ENCODE data around the gene BCKDK. TPM values are rescaled to one million over a fixed set of nuclear protein-coding genes. Genes with fewer than 3 reads are reported as not detected.

Gene BCKDK
- total RNA-seq, 1 experiment from 2014 or later: 58.3 TPM

GRCh38 chr16:31134091-31134571 is 25.9 kb downstream of the BCKDK start:
- ChIA-PET CTCF (interaction anchor here (0.7 to 2.9 kb wide), 9 partner anchors 8 to 322 kb away, joined by 3 to 16 read pairs (median 5); partner anchors contain the start of genes HSD3B7 and KAT8), POLR2A (interaction anchor here (0.6 to 2.4 kb wide), 7 partner anchors 10 to 82 kb away, joined by 4 to 26 read pairs (median 4); partner anchors contain the start of genes FUS, KAT8, ZNF646 and ZNF668)
- TF ChIP-seq USF2 (CRISPR knock-in tag; IDR thresholded peaks at IDR 0.05) (no peak), NFATC4 (CRISPR knock-in tag; IDR thresholded peaks at IDR 0.05) (no peak)
- Mint-ChIP-seq H3K9me3 (no peaks in the 10 kb centered on the region), H3K27ac (peak overlapping the region; percentile 98), H3K4me3 (peak overlapping the region; percentile 87), H3K27me3 (ENCODE audit: low read depth) (no peaks in the 10 kb centered on the region), H3K36me3 (peaks cover 27% of the 10 kb centered on the region), H3K4me1 (peaks cover 66% of the 10 kb centered on the region)
- ATAC-seq (peak; percentile 8), DNase-seq (ENCODE audit: low spot score) (no peak)

- CTCF ChIA-PET: interaction anchor here (0.8 to 2.9 kb wide), 11 partner anchors 8 to 321 kb away, joined by 3 to 16 read pairs (median 4); partner anchors contain the start of genes HSD3B7 and KAT8
- Mint-ChIP-seq H3K9me3 (no peaks in the 10 kb centered on the region), H3K27ac (peak overlapping the region; percentile 98), H3K4me3 (peak overlapping the region; percentile 87), H3K4me1 (peaks cover 67% of the 10 kb centered on the region), H3K36me3 (peaks cover 27% of the 10 kb centered on the region), H3K27me3 (ENCODE audit: low read depth) (no peaks in the 10 kb centered on the region)
- DNase-seq (ENCODE audit: low spot score): peak; percentile 63
- POLR2A ChIA-PET: interaction anchor here (0.6 to 2.4 kb wide), 10 partner anchors 9 to 319 kb away, joined by 3 to 26 read pairs (median 4); partner anchors contain the start of genes FUS, KAT8, ZNF646 and ZNF668
- ATAC-seq: peak; percentile 56
- TF ChIP-seq ETV6 (CRISPR knock-in tag; IDR thresholded peaks at IDR 0.05) (no peak), ZNF121 (CRISPR knock-in tag; IDR thresholded peaks at IDR 0.05) (peak; percentile 71), HMGXB4 (CRISPR knock-in tag; IDR thresholded peaks at IDR 0.05) (peak; percentile 68; the same call in 1 of the 2 replicates), RELA (CRISPR knock-in tag; IDR thresholded peaks at IDR 0.05; ENCODE audit: borderline replicate concordance) (no peak), TEAD1 (CRISPR knock-in tag; IDR thresholded peaks at IDR 0.05) (no peak), SMAD3 (CRISPR knock-in tag; IDR thresholded peaks at IDR 0.05; ENCODE audit: borderline replicate concordance) (no peak), EMX1 (CRISPR knock-in tag; IDR thresholded peaks at IDR 0.05) (0 out of 2 replicates have a peak, but pooled peaks have one; percentile 41), NFATC4 (CRISPR knock-in tag; IDR thresholded peaks at IDR 0.05) (no peak), USF2 (CRISPR knock-in tag; IDR thresholded peaks at IDR 0.05) (peak; percentile 90), NFE2L1 (CRISPR knock-in tag; IDR thresholded peaks at IDR 0.05) (peak; percentile 55; the same call in 1 of the 2 replicates), GABPB1 (CRISPR knock-in tag; IDR thresholded peaks at IDR 0.05) (peak; percentile 70), ZSCAN18 (CRISPR knock-in tag; IDR thresholded peaks at IDR 0.05) (no peak), ZNF416 (CRISPR knock-in tag; IDR thresholded peaks at IDR 0.05) (no peak), KAT7 (CRISPR knock-in tag; IDR thresholded peaks at IDR 0.05; ENCODE audit: borderline replicate concordance) (0 out of 2 replicates have a peak, but pooled peaks have one; percentile 34), USF1 (CRISPR knock-in tag; IDR thresholded peaks at IDR 0.05) (peak; percentile 92), ESRRA (CRISPR knock-in tag; IDR thresholded peaks at IDR 0.05; ENCODE audit: borderline replicate concordance) (no peak), ZMAT4 (CRISPR knock-in tag; IDR thresholded peaks at IDR 0.05) (0 out of 2 replicates have a peak, but pooled peaks have one; percentile 11), SMAD4 (CRISPR knock-in tag; IDR thresholded peaks at IDR 0.05) (no peak)
- TF ChIP-seq, protein P1, sequence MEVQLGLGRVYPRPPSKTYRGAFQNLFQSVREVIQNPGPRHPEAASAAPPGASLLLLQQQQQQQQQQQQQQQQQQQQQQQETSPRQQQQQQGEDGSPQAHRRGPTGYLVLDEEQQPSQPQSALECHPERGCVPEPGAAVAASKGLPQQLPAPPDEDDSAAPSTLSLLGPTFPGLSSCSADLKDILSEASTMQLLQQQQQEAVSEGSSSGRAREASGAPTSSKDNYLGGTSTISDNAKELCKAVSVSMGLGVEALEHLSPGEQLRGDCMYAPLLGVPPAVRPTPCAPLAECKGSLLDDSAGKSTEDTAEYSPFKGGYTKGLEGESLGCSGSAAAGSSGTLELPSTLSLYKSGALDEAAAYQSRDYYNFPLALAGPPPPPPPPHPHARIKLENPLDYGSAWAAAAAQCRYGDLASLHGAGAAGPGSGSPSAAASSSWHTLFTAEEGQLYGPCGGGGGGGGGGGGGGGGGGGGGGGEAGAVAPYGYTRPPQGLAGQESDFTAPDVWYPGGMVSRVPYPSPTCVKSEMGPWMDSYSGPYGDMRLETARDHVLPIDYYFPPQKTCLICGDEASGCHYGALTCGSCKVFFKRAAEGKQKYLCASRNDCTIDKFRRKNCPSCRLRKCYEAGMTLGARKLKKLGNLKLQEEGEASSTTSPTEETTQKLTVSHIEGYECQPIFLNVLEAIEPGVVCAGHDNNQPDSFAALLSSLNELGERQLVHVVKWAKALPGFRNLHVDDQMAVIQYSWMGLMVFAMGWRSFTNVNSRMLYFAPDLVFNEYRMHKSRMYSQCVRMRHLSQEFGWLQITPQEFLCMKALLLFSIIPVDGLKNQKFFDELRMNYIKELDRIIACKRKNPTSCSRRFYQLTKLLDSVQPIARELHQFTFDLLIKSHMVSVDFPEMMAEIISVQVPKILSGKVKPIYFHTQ (CRISPR knock-in tag; IDR thresholded peaks at IDR 0.05): no peak
- TF ChIP-seq, protein P2, sequence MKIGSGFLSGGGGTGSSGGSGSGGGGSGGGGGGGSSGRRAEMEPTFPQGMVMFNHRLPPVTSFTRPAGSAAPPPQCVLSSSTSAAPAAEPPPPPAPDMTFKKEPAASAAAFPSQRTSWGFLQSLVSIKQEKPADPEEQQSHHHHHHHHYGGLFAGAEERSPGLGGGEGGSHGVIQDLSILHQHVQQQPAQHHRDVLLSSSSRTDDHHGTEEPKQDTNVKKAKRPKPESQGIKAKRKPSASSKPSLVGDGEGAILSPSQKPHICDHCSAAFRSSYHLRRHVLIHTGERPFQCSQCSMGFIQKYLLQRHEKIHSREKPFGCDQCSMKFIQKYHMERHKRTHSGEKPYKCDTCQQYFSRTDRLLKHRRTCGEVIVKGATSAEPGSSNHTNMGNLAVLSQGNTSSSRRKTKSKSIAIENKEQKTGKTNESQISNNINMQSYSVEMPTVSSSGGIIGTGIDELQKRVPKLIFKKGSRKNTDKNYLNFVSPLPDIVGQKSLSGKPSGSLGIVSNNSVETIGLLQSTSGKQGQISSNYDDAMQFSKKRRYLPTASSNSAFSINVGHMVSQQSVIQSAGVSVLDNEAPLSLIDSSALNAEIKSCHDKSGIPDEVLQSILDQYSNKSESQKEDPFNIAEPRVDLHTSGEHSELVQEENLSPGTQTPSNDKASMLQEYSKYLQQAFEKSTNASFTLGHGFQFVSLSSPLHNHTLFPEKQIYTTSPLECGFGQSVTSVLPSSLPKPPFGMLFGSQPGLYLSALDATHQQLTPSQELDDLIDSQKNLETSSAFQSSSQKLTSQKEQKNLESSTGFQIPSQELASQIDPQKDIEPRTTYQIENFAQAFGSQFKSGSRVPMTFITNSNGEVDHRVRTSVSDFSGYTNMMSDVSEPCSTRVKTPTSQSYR (CRISPR knock-in tag; IDR thresholded peaks at IDR 0.05): no peak
Observed at GRCh38 chr16:31134625-31135534, 26.7 kb downstream of the BCKDK start.

Data from WTC11 (cell line).